Neural progenitor cell (in vitro differentiated cells): Measurements from ENCODE around the gene SYT7. TPM values are rescaled to one million over a fixed set of nuclear protein-coding genes. Genes with fewer than 3 reads are reported as not detected.
A peak's percentile ranks its signal among the peaks of the same experiment; 100 is the strongest.

Source experiments
- DNase-seq: peaks from one replicate; pipeline ENCODE4 v3.0.0-alpha.2; 2016; ENCODE audit warnings: low spot score
- H2AFZ ChIP-seq: fragments of 200-600 bp; sonication (generic); replicated peaks from 2 replicates; pipeline ENCODE4 v1.6.1; 2016; ENCODE audit warnings: antibody characterized with exemption
- H3F3A ChIP-seq: fragments of 200-600 bp; sonication (generic); 2 replicates; pipeline ENCODE4 v1.6.1; 2016; ENCODE audit warnings: antibody characterized with exemption, low read depth
- H3K27ac ChIP-seq: fragments of 200-600 bp; sonication (generic); 2 replicates; pipeline ENCODE4 v1.5.1; 2016; ENCODE audit warnings: mild to moderate bottlenecking
- H3K27me3 ChIP-seq: fragments of 200-600 bp; sonication (generic); 2 replicates; pipeline ENCODE4 v1.6.1; 2016; ENCODE audit warnings: mild to moderate bottlenecking, moderate library complexity
- H3K36me3 ChIP-seq: fragments of 200-600 bp; sonication (generic); 2 replicates; pipeline ENCODE4 v1.5.1; 2016
- H3K4me1 ChIP-seq: fragments of 200-600 bp; sonication (generic); 2 replicates; pipeline ENCODE4 v1.6.1; 2016; ENCODE audit warnings: mixed run types
- H3K4me2 ChIP-seq: fragments of 200-600 bp; sonication (generic); 2 replicates; pipeline ENCODE4 v1.6.1; 2016
- H3K4me3 ChIP-seq: fragments of 200-600 bp; sonication (generic); 2 replicates; pipeline ENCODE4 v1.5.1; 2016
- H3K79me2 ChIP-seq: fragments of 200-600 bp; sonication (generic); 2 replicates; pipeline ENCODE4 v1.6.1; 2016; ENCODE audit warnings: low read depth
- H3K9ac ChIP-seq: fragments of 200-600 bp; sonication (generic); 2 replicates; pipeline ENCODE4 v1.6.1; 2016
- H3K9me3 ChIP-seq: fragments of 200-600 bp; sonication (generic); 2 replicates; pipeline ENCODE4 v1.5.1; 2016; ENCODE audit warnings: low read depth
- H4K20me1 ChIP-seq: fragments of 200-600 bp; sonication (generic); 2 replicates; pipeline ENCODE4 v1.6.1; 2016; ENCODE audit warnings: low read depth
- H3K27ac Mint-ChIP-seq: 3 replicates; pipeline ENCODE4 v1.8.0; 2021; ENCODE audit warnings: mixed read lengths
- H3K27me3 Mint-ChIP-seq: 2 replicates; pipeline ENCODE4 v1.8.0; 2022; ENCODE audit warnings: low read depth, mild to moderate bottlenecking, inconsistent platforms, moderate library complexity, mixed read lengths; ENCODE audit not compliant: insufficient read depth
- H3K36me3 Mint-ChIP-seq: 3 replicates; pipeline ENCODE4 v1.8.0; 2021; ENCODE audit warnings: mixed read lengths
- H3K4me1 Mint-ChIP-seq: 3 replicates; pipeline ENCODE4 v1.8.0; 2021; ENCODE audit warnings: mixed read lengths
- H3K4me3 Mint-ChIP-seq: 3 replicates; pipeline ENCODE4 v1.8.0; 2021; ENCODE audit warnings: mild to moderate bottlenecking, moderate library complexity, mixed read lengths
- H3K9me3 Mint-ChIP-seq: 3 replicates; pipeline ENCODE4 v1.8.0; 2020; ENCODE audit warnings: mixed read lengths
- CTCF ChIP-seq: fragments of 200-600 bp; sonication (generic); IDR thresholded peaks from 2 replicates; pipeline ENCODE4 v1.5.1; 2017; ENCODE audit warnings: antibody characterized with exemption, mild to moderate bottlenecking
- EZH2 ChIP-seq: fragments of 200-600 bp; sonication (generic); IDR thresholded peaks from 2 replicates; pipeline ENCODE4 v1.6.1; 2017; ENCODE audit warnings: antibody characterized with exemption, mild to moderate bottlenecking, moderate library complexity
- EZH2phosphoT487 ChIP-seq: fragments of 200-600 bp; sonication (generic); IDR thresholded peaks from 2 replicates; pipeline ENCODE4 v1.6.1; 2017; ENCODE audit warnings: antibody characterized with exemption
- total RNA-seq: library from RNA; depleted of rRNA; stranded (reverse); fragments of >200 nt; gene quantifications from 2 replicates; pipeline ENCODE4 v1.2.3, GENCODE V29; 2015; ENCODE audit warnings: low replicate concordance

SYT7 gene
- total RNA-seq, 1 donor from 2014 or later: 0.73 TPM

- H3K4me2 ChIP-seq: no peak overlapping the region
- no peak for DNase-seq
These were observed 96.3 kb downstream of the SYT7 start for GRCh38 chr11:61484541-61484940.

GRCh38 chr11:61482513-61482912 is 98.4 kb downstream of the SYT7 start:
- H3K4me2 ChIP-seq: no peak overlapping the region
- H3K9me3 ChIP-seq: no peaks in the 10 kb centered on the region
- peaks cover 25% of the 10 kb centered on the region for H4K20me1 ChIP-seq
- Mint-ChIP-seq H3K27ac (no peak overlapping the region), H3K9me3 (no peaks in the 10 kb centered on the region), H3K4me1 (peaks cover 67% of the 10 kb centered on the region), H3K27me3 (peaks cover 13% of the 10 kb centered on the region), H3K36me3 (no peaks in the 10 kb centered on the region), H3K4me3 (peak overlapping the region; percentile 63)
- H3K27me3 ChIP-seq: peaks cover 7% of the 10 kb centered on the region
- TF ChIP-seq CTCF (peak; percentile 79), EZH2 (no peak)
- no peak overlapping the region for H3K9ac ChIP-seq
- no peak overlapping the region for H3K27ac ChIP-seq
- H3K79me2 ChIP-seq: no peaks in the 10 kb centered on the region
- no peaks in the 10 kb centered on the region for H3K36me3 ChIP-seq
- no peak overlapping the region for H3K4me3 ChIP-seq
- peaks cover 29% of the 10 kb centered on the region for H3K4me1 ChIP-seq
- no peak overlapping the region for H2AFZ ChIP-seq
- DNase-seq: peak; percentile 74
- peaks cover 11% of the 10 kb centered on the region for H3F3A ChIP-seq

More at GRCh38 chr11:61484541-61484940, 96.3 kb downstream of the SYT7 start:
- Histone ChIP-seq H3K9ac (no peak overlapping the region), H4K20me1 (peaks cover 21% of the 10 kb centered on the region), H3K79me2 (no peaks in the 10 kb centered on the region), H3K4me1 (peaks cover 38% of the 10 kb centered on the region), H3K9me3 (no peaks in the 10 kb centered on the region), H3K27me3 (no peaks in the 10 kb centered on the region), H3K36me3 (no peaks in the 10 kb centered on the region), H3K4me3 (no peak overlapping the region), H2AFZ (no peak overlapping the region), H3F3A (peaks cover 24% of the 10 kb centered on the region), H3K27ac (no peak overlapping the region)
- Mint-ChIP-seq H3K36me3 (no peaks in the 10 kb centered on the region), H3K27me3 (peaks cover 17% of the 10 kb centered on the region), H3K27ac (no peak overlapping the region), H3K4me1 (peaks cover 67% of the 10 kb centered on the region), H3K9me3 (no peaks in the 10 kb centered on the region), H3K4me3 (no peak overlapping the region)
- TF ChIP-seq EZH2phosphoT487: no peak
- no peak for TF ChIP-seq CTCF
- no peak for TF ChIP-seq EZH2

GRCh38 chr11:61481806-61482205 is 99.1 kb downstream of the SYT7 start:
- H3K27ac Mint-ChIP-seq: peak overlapping the region; percentile 98

More at GRCh38 chr11:61481806-61482205, 99.1 kb downstream of the SYT7 start:
- peaks cover 25% of the 10 kb centered on the region for H4K20me1 ChIP-seq
- TF ChIP-seq EZH2phosphoT487 (no peak), CTCF (no peak), EZH2 (no peak)
- Mint-ChIP-seq H3K27me3 (peaks cover 13% of the 10 kb centered on the region), H3K4me1 (peaks cover 66% of the 10 kb centered on the region), H3K36me3 (no peaks in the 10 kb centered on the region), H3K4me3 (peak overlapping the region; percentile 52), H3K9me3 (no peaks in the 10 kb centered on the region)
- no peak overlapping the region for H2AFZ ChIP-seq
- peaks cover 7% of the 10 kb centered on the region for H3K27me3 ChIP-seq
- no peak overlapping the region for H3K27ac ChIP-seq
- H3K9ac ChIP-seq: no peak overlapping the region
- no peaks in the 10 kb centered on the region for H3K36me3 ChIP-seq
- no peak for DNase-seq
- no peaks in the 10 kb centered on the region for H3K9me3 ChIP-seq
- H3K79me2 ChIP-seq: no peaks in the 10 kb centered on the region
- peaks cover 29% of the 10 kb centered on the region for H3K4me1 ChIP-seq
- no peak overlapping the region for H3K4me3 ChIP-seq
- peaks cover 11% of the 10 kb centered on the region for H3F3A ChIP-seq
- no peak overlapping the region for H3K4me2 ChIP-seq
